GM21423 (cell line): ENCODE data around the gene C12orf75.
A peak's percentile ranks its signal among the peaks of the same experiment; 100 is the strongest.
"Not testable (repeated sequence)": the region's sequence is repeated elsewhere in the genome, so short reads cannot be mapped to it uniquely, and the experiment has no call there.

Source experiments
- ATAC-seq: cut with Tn5 transposase; IDR thresholded peaks from one replicate; pipeline ENCODE4 v1.9.1; 2021; ENCODE audit warnings: mild to moderate bottlenecking, moderate library complexity; ENCODE audit not compliant: unreplicated experiment

Gene C12orf75

GRCh38 chr12:105309384-105309783 lies 21.1 kb upstream of the C12orf75 start:
- ATAC-seq = not testable (repeated sequence)

- not testable (repeated sequence) for ATAC-seq
Observed at GRCh38 chr12:105310476-105311085, 19.9 kb upstream of the C12orf75 start.

DNA sequence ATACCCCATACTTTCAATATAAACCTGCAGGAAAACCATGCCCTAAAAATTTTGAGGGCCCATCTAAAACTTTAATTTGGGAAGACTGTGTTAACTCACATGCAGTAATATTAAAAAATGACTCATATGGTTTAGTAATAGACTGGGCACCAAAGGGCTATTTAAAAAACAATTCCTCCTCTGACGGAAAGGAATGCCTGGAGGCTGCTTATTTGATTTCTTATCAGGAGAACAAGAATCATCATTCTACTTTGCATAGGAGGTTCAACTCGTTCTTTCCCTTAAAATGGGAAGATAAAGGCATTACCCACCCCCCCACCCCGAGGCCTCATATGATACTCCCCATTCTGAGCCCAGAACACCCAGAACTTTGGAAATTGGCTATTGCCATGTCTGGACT lies 18.6 kb upstream of the C12orf75 start:
- ATAC-seq = not testable (repeated sequence)

DNA sequence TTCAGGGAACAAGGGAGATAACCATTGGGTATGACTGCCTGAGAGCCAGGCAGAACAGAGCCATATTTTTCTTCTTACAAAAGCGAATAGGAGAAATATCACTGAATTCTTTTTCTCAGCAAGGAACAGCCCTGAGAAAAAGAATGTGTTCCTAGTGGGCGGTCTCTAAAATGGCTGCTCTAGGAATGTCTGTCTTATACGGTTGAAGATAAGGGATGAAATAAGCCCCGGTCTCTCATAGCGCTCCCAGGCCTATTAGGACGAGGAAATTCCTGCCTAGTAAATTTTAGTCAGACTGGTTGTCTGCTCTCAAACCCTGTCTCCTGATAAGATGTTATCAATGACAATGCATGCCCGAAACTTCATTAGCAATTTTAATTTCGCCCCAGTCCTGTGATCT lies 16.7 kb upstream of the C12orf75 start:
- ATAC-seq = not testable (repeated sequence)

- no peak for ATAC-seq
Observed at GRCh38 chr12:105315130-105315529, 15.4 kb upstream of the C12orf75 start.

- ATAC-seq = no peak
Observed at GRCh38 chr12:105315726-105316125, 14.8 kb upstream of the C12orf75 start.

- no peak for ATAC-seq
Observed at GRCh38 chr12:105316931-105317852, 13.3 kb upstream of the C12orf75 start.

GRCh38 chr12:105317942-105318621 lies 12.4 kb upstream of the C12orf75 start:
- ATAC-seq = no peak

DNA sequence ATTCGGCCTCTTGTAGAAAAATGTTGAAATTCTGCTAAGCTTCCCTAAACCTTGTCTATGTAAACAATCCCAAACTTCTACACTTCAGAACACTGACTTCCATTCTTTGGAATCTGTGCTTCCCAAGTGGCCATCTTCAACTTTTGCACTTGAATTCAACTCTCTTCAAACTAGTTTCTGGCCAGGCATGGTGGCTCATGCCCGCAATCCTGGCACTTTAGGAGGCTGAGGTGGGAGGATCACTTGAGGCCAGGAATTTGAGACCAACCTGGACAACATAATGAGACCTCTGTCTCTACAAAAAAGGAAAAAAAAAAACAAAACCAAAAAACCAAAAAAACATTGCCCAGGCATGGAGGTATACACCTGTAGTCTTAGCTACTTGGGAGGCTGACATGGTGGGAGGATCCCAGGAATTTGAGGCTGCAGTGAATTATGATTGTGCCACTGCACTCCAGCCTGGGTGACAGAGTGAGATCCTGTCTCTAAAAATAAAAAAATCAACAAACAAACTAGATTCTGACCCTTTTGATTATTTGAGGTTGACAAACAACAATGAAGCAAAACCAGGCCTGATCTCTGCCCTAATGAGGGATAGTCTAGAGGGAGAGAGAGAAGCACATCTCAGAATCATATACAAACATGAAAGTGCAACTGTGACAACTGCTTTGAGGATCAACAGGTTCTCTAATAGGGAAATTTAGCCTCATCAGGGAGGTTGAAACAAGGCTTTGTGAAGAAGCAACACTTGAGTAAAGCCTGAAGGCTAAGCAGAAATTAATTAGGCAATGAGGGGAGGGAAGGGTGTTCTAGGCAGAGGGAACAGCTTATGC lies 11.6 kb upstream of the C12orf75 start:
- no peak for ATAC-seq

- ATAC-seq = no peak
Observed at GRCh38 chr12:105319691-105320209, 10.7 kb upstream of the C12orf75 start.

DNA sequence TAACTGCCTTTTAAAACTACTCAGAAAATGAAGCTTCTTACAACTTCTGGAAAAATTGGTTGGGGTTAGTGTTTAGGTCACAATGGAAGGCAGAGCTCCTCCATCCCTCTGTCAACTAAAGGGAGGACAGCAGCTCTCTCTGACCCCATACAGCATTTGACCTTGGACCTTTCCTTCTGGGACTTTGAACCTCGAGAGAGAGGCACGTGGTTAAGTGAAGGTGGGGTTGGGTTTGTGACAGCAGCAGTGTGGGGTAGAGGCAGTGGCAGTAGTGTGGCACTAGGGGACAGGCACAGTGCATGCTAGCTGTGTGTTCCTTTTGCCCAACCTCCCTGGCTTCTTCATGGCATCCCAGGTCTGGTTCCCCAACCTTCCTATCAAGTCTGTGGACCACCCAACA lies 9.4 kb upstream of the C12orf75 start:
- ATAC-seq = no peak

- ATAC-seq = no peak
Observed at GRCh38 chr12:105322070-105322469, 8.4 kb upstream of the C12orf75 start.

DNA sequence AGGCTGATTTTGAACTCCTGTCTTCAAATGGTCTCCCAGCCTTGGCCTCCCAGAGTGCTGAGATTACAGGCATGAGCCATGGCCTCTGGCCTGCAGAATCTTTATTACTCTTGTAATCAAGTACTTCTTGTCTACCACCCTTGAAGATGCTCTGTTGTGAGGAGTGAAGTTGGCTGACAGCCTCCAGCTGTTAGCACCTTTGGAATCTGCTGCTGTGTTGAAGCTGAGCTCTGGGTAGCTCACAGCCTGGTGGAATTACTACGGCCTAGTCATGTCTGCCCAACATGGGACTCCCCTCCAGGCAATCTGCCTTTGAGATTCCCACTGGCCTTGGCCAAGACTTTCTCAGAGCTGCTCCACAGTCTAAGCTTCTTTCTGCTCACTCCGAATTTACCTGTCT lies 5.8 kb upstream of the C12orf75 start:
- no peak for ATAC-seq

DNA sequence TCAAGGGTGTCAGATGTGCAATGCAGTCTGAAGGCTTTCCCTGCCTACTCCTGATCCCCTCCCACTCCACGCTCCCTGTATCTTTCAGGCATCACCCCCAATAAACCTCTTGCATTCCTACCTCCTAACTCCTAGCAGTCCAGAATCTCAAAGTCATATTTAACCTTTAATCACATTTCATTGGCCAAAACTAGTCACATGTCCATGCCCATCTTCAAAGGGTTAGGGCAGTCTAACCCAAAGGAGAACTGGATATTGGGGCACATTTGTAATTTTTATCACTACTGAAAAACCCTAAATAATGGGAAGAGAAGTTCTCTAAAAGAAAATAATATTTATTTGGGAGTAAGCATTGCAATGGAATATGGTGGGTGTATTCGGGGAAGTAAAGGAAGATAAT lies 5.4 kb upstream of the C12orf75 start:
- ATAC-seq = no peak

GRCh38 chr12:105329926-105330282 lies 587 bp upstream of the C12orf75 start:
- ATAC-seq = peak; percentile 3

DNA sequence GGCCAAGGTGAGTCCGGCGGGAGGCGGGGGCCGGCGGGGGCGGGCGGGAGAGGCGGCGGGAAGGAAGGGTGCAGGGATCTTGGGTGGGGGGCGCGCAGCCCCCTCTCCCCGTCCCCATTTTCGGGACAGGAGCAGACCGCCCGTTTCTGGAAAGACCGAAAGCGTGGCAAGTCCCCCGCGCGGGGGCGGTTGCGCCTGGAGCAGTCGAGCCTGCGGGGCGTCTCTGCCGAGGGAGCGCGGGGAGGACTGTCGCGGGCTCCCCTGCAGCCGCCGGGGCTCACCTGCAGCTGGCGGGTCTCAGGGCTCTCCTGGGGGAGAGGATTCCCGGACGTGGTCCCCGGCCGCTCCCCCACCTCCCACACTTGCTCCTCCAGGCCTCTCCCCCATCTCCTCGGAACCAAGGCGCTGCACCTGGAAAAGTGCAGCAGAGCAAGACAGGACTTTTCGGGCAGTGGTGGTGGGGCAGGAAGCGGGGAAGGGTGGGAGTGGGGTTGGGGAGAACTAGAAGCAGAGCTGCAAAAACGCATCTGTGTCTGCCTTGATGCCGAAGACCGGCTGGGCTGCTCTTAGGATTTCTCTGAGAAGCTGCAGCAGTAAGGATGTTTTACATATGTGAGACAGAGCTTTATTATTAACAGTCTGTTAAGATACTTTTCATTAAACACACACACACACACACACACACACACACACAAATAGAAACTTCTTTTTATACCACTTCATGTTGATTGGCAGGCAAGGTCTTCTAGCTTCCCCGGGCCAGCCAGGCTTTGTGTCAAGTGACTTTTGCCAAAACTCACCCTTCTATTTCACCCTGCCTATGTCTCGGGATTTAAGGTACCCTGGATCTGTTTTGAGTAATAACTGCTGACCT lies 677 bp downstream of the C12orf75 start:
- ATAC-seq = no peak

DNA sequence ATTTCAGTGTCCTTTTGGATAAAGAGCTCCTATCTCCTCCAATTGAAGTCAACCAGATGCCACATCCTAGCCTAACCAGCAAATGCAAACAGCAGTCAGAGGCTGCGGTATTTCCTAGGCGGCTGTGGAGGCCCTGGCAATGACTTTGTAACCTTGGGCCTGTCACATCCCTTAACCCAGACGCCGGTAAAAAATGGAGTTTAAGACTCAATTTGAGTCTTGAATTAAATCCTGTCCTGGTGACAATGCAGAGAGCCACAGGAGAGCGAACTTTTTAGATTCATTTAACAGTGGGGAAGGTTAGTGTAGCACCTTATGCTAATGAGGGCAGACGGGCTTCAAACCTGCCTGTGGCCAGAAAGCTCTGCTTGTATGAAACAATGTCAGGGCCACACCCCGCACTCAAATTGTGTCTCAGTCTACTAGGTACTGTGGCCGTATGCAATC lies 1.3 kb downstream of the C12orf75 start:
- no peak for ATAC-seq

DNA sequence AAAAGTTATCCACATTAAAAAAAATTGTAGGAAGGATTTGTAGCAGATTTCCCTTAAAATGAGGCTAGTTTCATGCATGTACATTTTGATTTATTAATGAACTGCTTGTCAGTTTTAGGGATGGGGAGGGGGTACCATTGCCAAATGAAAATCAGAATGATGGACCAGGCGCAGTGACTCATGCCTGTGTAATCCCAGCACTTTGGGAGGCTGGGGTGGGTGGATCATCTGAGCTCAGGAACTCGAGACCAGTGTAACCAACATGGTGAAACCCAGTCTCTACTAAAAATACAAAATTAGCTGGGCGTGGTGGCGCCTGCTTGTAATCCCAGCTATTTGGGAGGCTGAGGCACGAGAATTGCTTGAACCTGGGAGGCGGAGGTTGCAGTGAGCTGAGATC lies 1.8 kb downstream of the C12orf75 start:
- not testable (repeated sequence) for ATAC-seq

DNA sequence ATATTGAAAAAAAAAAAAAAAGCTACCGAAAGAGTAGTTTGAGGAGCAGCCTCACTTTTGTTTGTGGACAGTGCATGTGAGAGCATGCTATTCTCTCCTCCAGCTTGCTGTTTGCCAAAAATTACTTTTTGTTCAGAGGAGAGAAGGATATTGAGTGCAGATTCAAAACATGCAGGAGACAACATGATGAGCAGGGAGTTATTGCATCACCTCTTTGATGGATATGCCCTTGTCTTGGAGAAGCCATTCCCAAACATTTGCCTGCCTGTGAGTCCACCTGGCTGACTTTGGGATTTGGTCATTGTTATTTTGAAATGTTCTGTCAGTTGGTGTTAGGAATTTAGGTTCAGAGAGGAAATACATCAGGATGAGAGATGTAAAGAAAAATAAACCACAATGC lies 2.4 kb downstream of the C12orf75 start:
- no peak for ATAC-seq

- ATAC-seq = no peak
Observed at GRCh38 chr12:105334001-105334400, 3.5 kb downstream of the C12orf75 start.
